H1 (cell line): ENCODE results near the gene TSGA10IP. TPM values are rescaled to one million over a fixed set of nuclear protein-coding genes. Genes with fewer than 3 reads are reported as not detected.

Source experiments
- ASH2L ChIP-seq: fragments of 200-600, 300-600 bp; sonication (generic); IDR thresholded peaks from one replicate; pipeline ENCODE4 v1.7.1; 2017; ENCODE audit warnings: low read length
- BCL11A ChIP-seq, 2 experiments: IDR thresholded peaks; one replicate each; pipeline ENCODE4 v1.6.1; 2011; ENCODE audit warnings: low read depth in 2 of 2, low read length in 2 of 2, mild to moderate bottlenecking in 2 of 2
- BRCA1 ChIP-seq: IDR thresholded peaks from 2 replicates; pipeline ENCODE4 v1.6.1; 2012; ENCODE audit warnings: low read depth, low read length, improper control_type of control experiment
- CEBPB ChIP-seq: IDR thresholded peaks from 2 replicates; pipeline ENCODE4 v1.6.1; 2012; ENCODE audit warnings: low read depth, low read length
- RXRA ChIP-seq: IDR thresholded peaks from 2 replicates; pipeline ENCODE4 v1.6.1; 2011; ENCODE audit warnings: low read depth, mild to moderate bottlenecking, low read length, moderate library complexity; ENCODE audit not compliant: insufficient read depth
- SP4 ChIP-seq: IDR thresholded peaks from 2 replicates; pipeline ENCODE4 v1.6.1; 2012; ENCODE audit warnings: low read length, inconsistent platforms
- SRF ChIP-seq: IDR thresholded peaks from 2 replicates; pipeline ENCODE4 v1.6.1; 2011; ENCODE audit warnings: mild to moderate bottlenecking, low read depth, low read length, moderate library complexity
- ZNF274 ChIP-seq: IDR thresholded peaks from 2 replicates; pipeline ENCODE4 v1.7.0; 2012; ENCODE audit warnings: low read length, borderline replicate concordance; ENCODE audit errors: extremely low read depth
- polyA plus RNA-seq, 7 experiments: library from polyadenylated mRNA; depleted of rRNA in 3 of 7; stranded (reverse) in 5 of 7; unstranded in 2 of 7; fragments of >200 nt in 5 of 7; fragments of 200-250 nt in 2 of 7; gene quantifications; 1 replicate in 5 of 7; 2 replicates in 1 of 7; 4 replicates in 1 of 7; pipeline versions ENCODE4 v1.2.1 to v1.2.3, GENCODE V29; 2011 to 2013; ENCODE audit warnings: missing spikeins in 2 of 7, mixed read lengths in 2 of 7
- total RNA-seq: library from RNA; stranded (reverse); fragmentation: NEBNext Ultra II Directional; extraction: Animal tissue kit (Norgen Biotek cat#: 25700); gene quantifications from 2 replicates; pipeline ENCODE4 v1.2.1, GENCODE V29; 2021

TSGA10IP gene
- total and polyA plus RNA-seq, 2 of the 8 experiments (the other 6 are each of a cell fraction or from before 2014, with no cell fraction given), result 1.9 to 6.0 TPM

DNA sequence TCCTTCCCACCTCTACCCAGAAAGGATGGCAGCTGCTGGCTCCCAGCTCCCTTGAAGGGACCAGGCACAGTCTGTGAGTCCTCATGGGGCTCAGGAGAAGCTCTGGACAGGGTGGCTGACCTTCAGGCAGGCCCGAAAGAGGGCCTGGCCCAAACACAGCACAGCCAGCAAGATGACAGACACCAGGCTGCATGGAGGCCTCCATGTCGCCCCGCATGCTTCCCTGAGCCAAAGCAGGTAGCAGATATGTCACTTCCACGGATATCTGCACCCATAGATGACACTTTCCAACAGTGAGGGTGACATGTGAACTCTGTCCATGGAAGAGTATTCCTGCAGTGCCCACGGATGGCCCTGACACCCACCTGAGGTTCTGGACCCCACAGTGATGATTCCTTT is 38.3 kb downstream of the TSGA10IP start (continued):
- no peak for TF ChIP-seq ASH2L
- TF ChIP-seq SRF, result no peak
- no peak for TF ChIP-seq CEBPB
- no peak for TF ChIP-seq BRCA1
- no peak for TF ChIP-seq SP4
- no peak for TF ChIP-seq BCL11A (IDR thresholded peaks at IDR 0.05; ENCODE audit: low read depth in 2 of 2, low read length in 2 of 2)
- TF ChIP-seq ZNF274, result no peak
- no peak for TF ChIP-seq RXRA
